NCI-H146 treated with DMSO at 0.1 percent for 48 hours (cell line): ENCODE measurements around the gene RALGAPB.

ENCODE experiments used
- DNase-seq: peaks from one replicate; lab custom pipeline; 2025; ENCODE audit not compliant: unreplicated experiment; lab: John Stamatoyannopoulos, UW

Gene RALGAPB

GRCh38 chr20:38543014-38543906 is 70.6 kb downstream of the RALGAPB start:
- no peak for DNase-seq

GRCh38 chr20:38545771-38546170 is 73.1 kb downstream of the RALGAPB start:
- no peak for DNase-seq

GRCh38 chr20:38547288-38548085 is 74.8 kb downstream of the RALGAPB start:
- no peak for DNase-seq

- DNase-seq = no peak
Measured at GRCh38 chr20:38548356-38549083, 75.9 kb downstream of the RALGAPB start.

GRCh38 chr20:38550274-38550673 is 77.6 kb downstream of the RALGAPB start:
- no peak for DNase-seq

GRCh38 chr20:38551056-38551626 is 78.5 kb downstream of the RALGAPB start:
- no peak for DNase-seq

- DNase-seq = no peak
Measured at GRCh38 chr20:38554986-38555385, 82.3 kb downstream of the RALGAPB start.

GRCh38 chr20:38555395-38555794 is 82.8 kb downstream of the RALGAPB start:
- no peak for DNase-seq

- DNase-seq = no peak
Measured at GRCh38 chr20:38557174-38557573, 84.5 kb downstream of the RALGAPB start.

- DNase-seq = no peak
Measured at GRCh38 chr20:38558596-38559360, 86.1 kb downstream of the RALGAPB start.

GRCh38 chr20:38559764-38560163 is 87.1 kb downstream of the RALGAPB start:
- DNase-seq = no peak

- no peak for DNase-seq
Measured at GRCh38 chr20:38563802-38564431, 91.3 kb downstream of the RALGAPB start.

GRCh38 chr20:38564680-38565079 is 92.0 kb downstream of the RALGAPB start:
- DNase-seq = no peak

GRCh38 chr20:38566036-38566598 is 93.5 kb downstream of the RALGAPB start:
- no peak for DNase-seq

- no peak for DNase-seq
Measured at GRCh38 chr20:38569747-38570525, 97.3 kb downstream of the RALGAPB start.

- DNase-seq = no peak
Measured at GRCh38 chr20:38573413-38573812, 100.8 kb downstream of the RALGAPB start.

- no peak for DNase-seq
Measured at GRCh38 chr20:38579219-38579910, 106.7 kb downstream of the RALGAPB start.

GRCh38 chr20:38579921-38580320 is 107.3 kb downstream of the RALGAPB start:
- no peak for DNase-seq
